ENCODE results near the gene EVA1B.

Gene EVA1B

GRCh38 chr1:36345353-36345752, 21.9 kb upstream of the EVA1B start:
- DNase-seq: no peak

GRCh38 chr1:36344395-36344680, 20.9 kb upstream of the EVA1B start:
- no peak for DNase-seq

GRCh38 chr1:36343651-36344394, 20.4 kb upstream of the EVA1B start:
- DNase-seq: no peak

- no peak for DNase-seq
Measured at GRCh38 chr1:36342426-36343185, 19.2 kb upstream of the EVA1B start.

GRCh38 chr1:36341626-36342320, 18.3 kb upstream of the EVA1B start:
- no peak for DNase-seq

- DNase-seq: no peak
Measured at GRCh38 chr1:36339615-36340014, 16.2 kb upstream of the EVA1B start.

GRCh38 chr1:36339215-36339614, 15.8 kb upstream of the EVA1B start:
- no peak for DNase-seq

- no peak for DNase-seq
Measured at GRCh38 chr1:36337830-36338229, 14.4 kb upstream of the EVA1B start.

- no peak for DNase-seq
Measured at GRCh38 chr1:36330940-36331339, 7.5 kb upstream of the EVA1B start.

- no peak for DNase-seq
Measured at GRCh38 chr1:36329817-36330216, 6.4 kb upstream of the EVA1B start.

- DNase-seq: peak; percentile 54
Measured at GRCh38 chr1:36328713-36329112, 5.3 kb upstream of the EVA1B start.

- no peak for DNase-seq
Measured at GRCh38 chr1:36328088-36328480, 4.6 kb upstream of the EVA1B start.

- DNase-seq: no peak
Measured at GRCh38 chr1:36327421-36328087, 4.1 kb upstream of the EVA1B start.

GRCh38 chr1:36326499-36326898, 3.1 kb upstream of the EVA1B start:
- no peak for DNase-seq

- no peak for DNase-seq
Measured at GRCh38 chr1:36324353-36324703, 883 bp upstream of the EVA1B start.

- DNase-seq: peak; percentile 82
Measured at GRCh38 chr1:36322786-36323635, 434 bp downstream of the EVA1B start.

- peak; percentile 37 for DNase-seq
Measured at GRCh38 chr1:36322041-36322785, 1.2 kb downstream of the EVA1B start.

- DNase-seq: peak; percentile 96
Measured at GRCh38 chr1:36321119-36321951, 2.1 kb downstream of the EVA1B start.

GRCh38 chr1:36320767-36321118, 2.7 kb downstream of the EVA1B start:
- DNase-seq: no peak

GRCh38 chr1:36320291-36320761, 3.1 kb downstream of the EVA1B start:
- peak; percentile 58 for DNase-seq

GRCh38 chr1:36309397-36309796, 14.0 kb downstream of the EVA1B start:
- DNase-seq: no peak
